LoVo (cell line): ENCODE results near the gene TLCD3B.

Source experiments
- DNase-seq: peaks from one replicate; pipeline ENCODE4 v3.0.0-alpha.2; 2016; ENCODE audit warnings: low spot score

The TLCD3B gene

GRCh38 chr16:30030841-30031413 lies at the start of gene TLCD3B:
TLCD3B (minus strand) TSS chr16:30031271; CDS start chr16:30030527, 744 bp downstream.
- DNase-seq: no peak

GRCh38 chr16:30079480-30079879 lies 48.4 kb upstream of the TLCD3B start:
- DNase-seq: no peak

DNA sequence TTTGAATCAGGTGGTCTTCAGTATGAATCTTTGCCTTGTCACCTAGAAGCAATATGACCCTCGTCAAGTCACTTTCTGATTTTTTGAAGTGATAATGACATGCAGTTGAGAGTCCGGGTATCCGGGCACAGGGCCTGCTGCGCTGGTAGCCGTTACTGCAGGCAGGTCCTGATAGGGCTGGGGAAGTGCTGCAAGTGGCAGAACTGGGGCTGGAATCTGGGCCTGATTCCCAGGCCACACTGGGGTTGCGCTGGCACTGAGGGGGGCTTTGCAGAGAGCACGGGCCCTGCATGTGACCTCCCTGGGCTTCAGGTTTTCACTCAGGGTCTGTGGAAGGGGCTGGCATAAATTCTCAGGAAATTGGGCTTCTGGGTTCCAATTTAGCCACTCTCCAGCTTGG lies 47.7 kb upstream of the TLCD3B start:
- no peak for DNase-seq

DNA sequence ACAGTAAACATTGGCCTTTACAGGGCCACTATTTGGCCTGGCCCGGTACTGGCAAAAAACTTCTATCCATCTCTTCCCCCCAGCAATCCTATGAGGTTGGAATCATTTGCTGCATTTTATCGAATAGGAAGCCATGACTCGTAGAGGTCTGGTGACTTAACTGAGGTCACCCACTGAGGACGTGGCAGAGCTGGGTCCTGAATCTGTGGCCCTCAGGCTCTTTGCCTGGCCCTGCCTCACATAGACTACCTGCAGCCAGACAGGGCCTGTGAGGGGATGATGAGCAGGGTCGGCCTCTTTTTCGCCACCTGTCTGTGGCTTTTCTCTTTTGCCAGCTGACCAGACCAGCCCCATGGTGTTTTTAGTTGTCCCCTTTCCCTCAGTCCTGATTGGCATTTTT lies 46.6 kb upstream of the TLCD3B start:
- no peak for DNase-seq

GRCh38 chr16:30076276-30076791 lies 45.3 kb upstream of the TLCD3B start:
- DNase-seq: no peak

DNA sequence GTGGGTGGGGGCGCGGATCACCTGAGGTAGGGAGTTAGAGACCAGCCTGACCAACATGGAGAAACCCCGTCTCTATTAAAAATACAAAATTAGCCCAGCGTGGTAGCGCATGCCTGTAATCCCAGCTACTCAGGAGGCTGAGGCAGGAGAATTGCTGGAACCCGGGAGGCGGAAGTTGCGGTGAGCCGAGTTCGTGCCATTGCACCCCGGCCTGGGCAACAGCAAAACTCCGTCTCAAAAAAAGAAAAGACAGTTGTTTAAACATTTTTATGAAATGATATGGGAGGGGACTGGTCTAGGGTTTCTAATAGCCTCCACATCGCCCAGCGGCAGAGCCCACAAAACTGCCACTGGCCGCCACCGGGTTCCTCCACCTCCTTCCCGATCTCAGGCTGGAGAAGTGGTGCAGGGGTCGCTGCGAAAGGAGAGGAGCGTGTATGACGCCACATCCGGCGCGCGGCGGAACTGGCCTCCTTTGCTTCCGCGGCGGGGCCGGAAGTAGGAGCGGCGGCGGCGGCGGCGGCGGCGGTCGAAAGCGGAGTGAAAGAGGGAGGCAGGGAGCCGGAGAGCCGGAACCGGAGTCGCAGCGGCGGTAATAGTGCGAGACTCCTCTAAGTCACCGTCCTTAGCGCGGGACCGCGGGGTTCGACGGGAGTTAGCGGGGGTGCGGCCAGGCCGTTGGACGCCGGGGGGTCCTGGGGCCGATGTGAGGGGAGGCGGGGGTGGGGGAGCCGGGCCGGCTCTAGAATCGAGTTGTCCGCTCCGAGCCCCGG lies 44.6 kb upstream of the TLCD3B start, which contains the start of gene PPP4C:
Gene PPP4C, plus strand, starts transcription at position 492 of the 773 bp plus-strand sequence. CDS start 384 bp downstream, outside the sequence.
- peak; percentile 89 for DNase-seq

- DNase-seq: no peak
These were observed 39.4 kb upstream of the TLCD3B start for GRCh38 chr16:30070490-30070889.

DNA sequence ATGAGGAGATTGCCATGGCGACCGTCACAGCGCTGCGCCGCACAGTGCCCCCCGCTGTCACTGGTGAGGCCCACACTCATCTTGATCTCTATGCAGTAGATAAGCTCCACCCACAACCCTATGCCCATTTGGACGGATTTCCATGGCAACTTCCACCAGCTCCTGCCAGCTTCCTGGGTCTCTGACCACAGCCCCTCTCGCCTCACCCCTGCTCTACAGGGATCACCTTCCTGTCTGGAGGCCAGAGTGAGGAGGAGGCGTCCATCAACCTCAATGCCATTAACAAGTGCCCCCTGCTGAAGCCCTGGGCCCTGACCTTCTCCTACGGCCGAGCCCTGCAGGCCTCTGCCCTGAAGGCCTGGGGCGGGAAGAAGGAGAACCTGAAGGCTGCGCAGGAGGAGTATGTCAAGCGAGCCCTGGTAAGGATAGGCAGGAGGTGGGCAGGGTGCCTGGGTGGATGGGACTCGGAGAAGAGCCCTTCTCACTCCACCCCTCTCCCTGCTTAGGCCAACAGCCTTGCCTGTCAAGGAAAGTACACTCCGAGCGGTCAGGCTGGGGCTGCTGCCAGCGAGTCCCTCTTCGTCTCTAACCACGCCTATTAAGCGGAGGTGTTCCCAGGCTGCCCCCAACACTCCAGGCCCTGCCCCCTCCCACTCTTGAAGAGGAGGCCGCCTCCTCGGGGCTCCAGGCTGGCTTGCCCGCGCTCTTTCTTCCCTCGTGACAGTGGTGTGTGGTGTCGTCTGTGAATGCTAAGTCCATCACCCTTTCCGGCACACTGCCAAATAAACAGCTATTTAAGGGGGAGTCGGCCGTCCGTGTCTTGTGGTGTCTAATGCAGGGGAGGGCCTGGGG lies 38.8 kb upstream of the TLCD3B start:
- DNase-seq: no peak

GRCh38 chr16:30068750-30069610 lies 37.9 kb upstream of the TLCD3B start:
- no peak for DNase-seq

GRCh38 chr16:30068333-30068732 lies 37.3 kb upstream of the TLCD3B start:
- no peak for DNase-seq

- no peak for DNase-seq
These were observed 36.5 kb upstream of the TLCD3B start for GRCh38 chr16:30067584-30067916.

- no peak for DNase-seq
These were observed 35.9 kb upstream of the TLCD3B start for GRCh38 chr16:30066761-30067583.

DNA sequence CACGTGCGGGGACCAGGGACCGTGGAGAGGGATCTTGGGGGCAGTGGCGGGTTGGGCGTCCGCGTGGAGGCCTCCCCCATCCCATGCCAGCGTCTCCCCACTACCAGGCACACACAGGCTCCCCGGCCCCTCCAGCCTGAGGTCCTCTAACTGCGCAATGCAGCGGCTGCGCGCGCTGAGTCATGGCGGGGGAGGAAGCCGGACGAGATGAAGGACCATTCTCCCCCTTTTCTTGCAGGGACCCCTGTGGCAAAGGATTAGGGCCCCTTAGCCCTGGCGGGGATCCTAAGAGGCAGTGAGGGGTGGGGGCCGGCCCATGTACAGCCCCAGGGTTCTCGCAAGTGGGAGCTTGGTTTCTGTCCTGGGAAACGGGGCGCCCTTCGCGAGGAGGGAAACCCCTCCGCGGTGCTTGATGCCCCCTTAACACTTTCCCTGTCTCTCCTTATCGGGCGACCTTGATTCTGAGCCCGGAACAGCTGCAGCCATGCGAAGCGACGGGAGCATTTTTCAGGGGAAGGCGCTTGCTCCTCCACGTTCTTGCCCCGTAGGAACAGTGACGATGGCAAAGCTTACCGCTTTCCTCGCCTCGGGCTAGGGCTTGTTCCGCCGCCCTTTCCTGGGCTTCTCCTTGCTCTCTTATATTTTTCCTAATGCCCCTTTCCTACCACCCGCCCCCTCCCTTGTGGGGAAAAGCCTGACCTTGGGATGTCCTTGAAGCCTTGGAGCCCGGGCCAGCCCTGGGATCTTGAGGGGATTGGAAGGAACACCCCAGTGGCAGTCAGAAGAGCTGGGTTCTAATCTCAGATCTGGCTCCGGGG lies 35.1 kb upstream of the TLCD3B start:
- DNase-seq: no peak

DNA sequence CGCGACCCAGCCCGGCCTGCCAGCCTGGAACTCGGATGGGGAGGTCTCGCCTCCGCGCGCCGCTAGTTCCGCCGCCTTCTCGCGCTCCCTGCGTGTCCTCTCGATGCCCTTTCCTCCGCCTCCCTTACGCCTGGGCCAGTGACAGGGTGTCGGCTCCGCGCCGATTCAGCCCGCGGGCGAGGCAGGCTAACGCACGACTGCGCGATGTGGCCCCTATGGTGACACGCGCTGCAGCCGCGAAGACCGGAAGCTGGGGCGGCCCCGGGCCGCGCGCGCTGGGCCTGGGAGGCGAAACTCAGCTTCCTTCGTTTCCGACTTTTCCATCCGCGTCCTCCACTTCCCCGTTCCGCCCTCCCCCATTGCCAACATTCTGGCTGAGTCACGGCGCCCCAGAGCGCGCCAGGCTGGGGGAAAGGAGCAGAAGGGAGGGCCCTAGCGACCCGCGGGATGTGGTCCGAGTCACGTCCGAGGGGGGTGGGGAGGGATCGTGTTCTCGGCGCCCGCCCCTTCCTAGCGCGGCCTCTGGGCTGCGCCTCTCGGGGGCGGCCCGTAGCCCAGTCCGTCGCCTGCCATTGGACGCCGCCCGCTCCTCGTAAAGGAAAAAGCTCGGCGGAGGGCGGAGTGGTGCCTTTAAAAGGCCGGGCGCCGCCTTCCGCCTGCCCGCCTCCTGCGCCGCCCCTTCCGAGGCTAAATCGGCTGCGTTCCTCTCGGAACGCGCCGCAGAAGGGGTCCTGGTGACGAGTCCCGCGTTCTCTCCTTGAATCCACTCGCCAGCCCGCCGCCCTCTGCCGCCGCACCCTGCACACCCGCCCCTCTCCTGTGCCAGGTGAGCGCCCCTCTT lies 34.3 kb upstream of the TLCD3B start, which contains the start of gene ALDOA:
Gene ALDOA, plus strand, starts transcription at position 659 of the 841 bp plus-strand sequence. CDS start 1,138 bp downstream, outside the sequence.
- peak; percentile 97 for DNase-seq

- DNase-seq: no peak
These were observed 33.6 kb upstream of the TLCD3B start for GRCh38 chr16:30064729-30065101.

DNA sequence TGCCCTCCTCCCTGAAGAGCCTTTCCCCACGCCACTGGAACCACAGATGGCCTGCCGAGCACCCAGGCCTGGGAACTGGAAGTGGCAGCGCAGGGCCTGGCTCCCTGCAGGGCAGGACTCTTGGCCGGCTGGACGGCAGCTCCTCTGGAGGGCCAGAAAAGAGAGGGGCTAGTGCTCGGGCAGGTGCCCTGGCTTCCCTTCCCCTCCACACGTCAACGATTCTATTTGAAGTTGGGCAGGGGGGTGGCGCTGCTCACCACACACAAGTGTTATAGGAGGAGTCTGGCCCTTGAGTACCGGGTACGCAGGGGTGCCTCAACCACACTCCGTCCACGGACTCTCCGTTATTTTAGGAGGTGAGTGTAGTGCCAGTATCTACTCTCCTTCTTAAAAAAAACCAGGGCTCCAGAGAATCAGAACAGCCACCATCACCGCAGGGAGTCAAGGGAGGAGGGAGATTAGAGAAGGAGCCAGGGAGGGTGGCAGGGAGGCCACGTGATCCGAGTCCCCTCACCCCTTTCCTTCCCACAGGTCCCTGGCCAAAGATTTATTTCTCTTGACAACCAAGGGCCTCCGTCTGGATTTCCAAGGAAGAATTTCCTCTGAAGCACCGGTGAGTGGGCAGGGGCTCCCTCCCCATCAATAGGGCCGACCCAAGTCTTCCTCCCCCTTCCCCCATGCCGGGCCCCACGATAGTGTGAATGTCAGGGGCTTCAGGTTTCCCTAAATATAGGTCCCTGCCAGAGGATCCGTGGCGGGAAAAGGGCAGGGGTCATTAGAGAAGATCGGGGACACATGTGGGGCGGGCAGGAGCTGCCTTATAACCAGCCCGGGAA lies 33.0 kb upstream of the TLCD3B start:
- DNase-seq: peak; percentile 64

DNA sequence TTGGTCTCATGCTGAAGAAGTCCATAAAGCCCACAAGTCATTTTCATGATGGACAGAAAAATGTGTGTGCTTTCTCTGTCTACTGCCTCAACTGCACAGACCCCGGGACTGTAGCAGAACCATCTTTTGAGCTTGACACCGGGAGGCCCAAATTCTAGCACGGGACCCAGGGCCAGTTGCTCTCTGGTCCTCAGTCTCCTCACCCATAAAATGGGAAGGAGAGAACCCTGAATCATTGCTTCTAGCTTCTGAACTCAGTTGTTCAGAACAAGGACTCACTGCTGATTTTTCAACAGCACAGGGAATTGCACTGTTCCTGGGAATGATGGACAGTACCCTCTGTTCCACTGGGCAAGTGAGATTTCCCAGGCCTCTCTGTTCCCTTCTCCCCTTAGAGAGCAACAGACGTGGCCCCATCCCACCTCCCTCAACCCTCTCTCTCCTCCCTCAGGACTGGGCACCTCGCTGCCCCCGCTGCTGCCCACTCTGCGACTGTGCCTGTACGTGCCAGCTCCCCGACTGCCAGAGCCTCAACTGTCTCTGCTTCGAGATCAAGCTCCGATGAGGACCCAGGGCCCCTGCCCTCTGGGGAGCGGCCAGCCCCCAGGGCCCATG lies 32.3 kb upstream of the TLCD3B start:
- no peak for DNase-seq
